HL-60/S4 (cell line): ENCODE measurements around the gene DNAJC22.
"Not testable (repeated sequence)": the region's sequence is repeated elsewhere in the genome, so short reads cannot be mapped to it uniquely, and the experiment has no call there.

Experiments
- in situ Hi-C: fragments of 300-500 bp; cut with MboI; formaldehyde crosslinking; loops from 2 replicates; pipeline ENCODE4 v1.14.3; 2022; ENCODE audit warnings: low sequenced_read_pairs

DNAJC22 gene

GRCh38 chr12:49330631-49331379, 15.9 kb upstream of the DNAJC22 start:
- in situ Hi-C loops = no loop called here

- in situ Hi-C loops = no loop called here
These were observed 15.1 kb upstream of the DNAJC22 start for GRCh38 chr12:49331380-49332222.

- in situ Hi-C loops = no loop called here
These were observed 14.2 kb upstream of the DNAJC22 start for GRCh38 chr12:49332441-49332861.

GRCh38 chr12:49332891-49333371, 13.8 kb upstream of the DNAJC22 start:
- in situ Hi-C loops = no loop called here

- in situ Hi-C loops = not testable (repeated sequence)
These were observed 12.9 kb upstream of the DNAJC22 start for GRCh38 chr12:49333778-49334177.

GRCh38 chr12:49334226-49334625, 12.5 kb upstream of the DNAJC22 start:
- in situ Hi-C loops = no loop called here

- in situ Hi-C loops = loop anchor here (5.0 kb wide), 1 partner anchor 47 kb away; no protein-coding TSS in a partner anchor
These were observed 12.0 kb upstream of the DNAJC22 start for GRCh38 chr12:49334681-49335080.

GRCh38 chr12:49335118-49335954, 11.4 kb upstream of the DNAJC22 start:
- in situ Hi-C loops = loop anchor here (5.0 kb wide), 1 partner anchor 48 kb away; no protein-coding TSS in a partner anchor

- in situ Hi-C loops = loop anchor here (5.0 kb wide), 1 partner anchor 49 kb away; no protein-coding TSS in a partner anchor
These were observed 10.6 kb upstream of the DNAJC22 start for GRCh38 chr12:49335955-49336644.

GRCh38 chr12:49336645-49337584, 9.8 kb upstream of the DNAJC22 start, which contains the start of gene C1QL4:
Gene C1QL4 (minus strand): TSS chr12:49337188. CDS start chr12:49336477, 711 bp downstream.
- in situ Hi-C loops = loop anchor here (5.0 kb wide), 1 partner anchor 50 kb away; no protein-coding TSS in a partner anchor

GRCh38 chr12:49338830-49339463, 7.7 kb upstream of the DNAJC22 start:
- in situ Hi-C loops = loop anchor here (5.0 kb wide), 1 partner anchor 52 kb away; no protein-coding TSS in a partner anchor

GRCh38 chr12:49339464-49339861, 7.2 kb upstream of the DNAJC22 start:
- in situ Hi-C loops = loop anchor here (5.0 kb wide), 1 partner anchor 52 kb away; no protein-coding TSS in a partner anchor

GRCh38 chr12:49340095-49340870, 6.4 kb upstream of the DNAJC22 start:
- in situ Hi-C loops = no loop called here

- in situ Hi-C loops = no loop called here
These were observed 5.5 kb upstream of the DNAJC22 start for GRCh38 chr12:49340971-49341776.

GRCh38 chr12:49341777-49342065, 5.0 kb upstream of the DNAJC22 start:
- in situ Hi-C loops = no loop called here

- in situ Hi-C loops = no loop called here
These were observed 4.4 kb upstream of the DNAJC22 start for GRCh38 chr12:49342066-49342913.
